GM10266 (cell line): ENCODE data around the gene RSPH10B.
"Not testable (repeated sequence)": the region's sequence is repeated elsewhere in the genome, so short reads cannot be mapped to it uniquely, and the experiment has no call there.

Experiments
- DNase-seq: peaks from one replicate; pipeline ENCODE4 v3.0.0; 2012; ENCODE audit errors: extremely low spot score
- TF ChIP-seq, protein P1 (sequence below): IDR thresholded peaks from 2 replicates; pipeline ENCODE4 v1.5.1; 2012; ENCODE audit warnings: mild to moderate bottlenecking, low read depth; ENCODE audit not compliant: control insufficient read depth, insufficient read depth; ENCODE audit errors: missing control alignments

RSPH10B gene

DNA sequence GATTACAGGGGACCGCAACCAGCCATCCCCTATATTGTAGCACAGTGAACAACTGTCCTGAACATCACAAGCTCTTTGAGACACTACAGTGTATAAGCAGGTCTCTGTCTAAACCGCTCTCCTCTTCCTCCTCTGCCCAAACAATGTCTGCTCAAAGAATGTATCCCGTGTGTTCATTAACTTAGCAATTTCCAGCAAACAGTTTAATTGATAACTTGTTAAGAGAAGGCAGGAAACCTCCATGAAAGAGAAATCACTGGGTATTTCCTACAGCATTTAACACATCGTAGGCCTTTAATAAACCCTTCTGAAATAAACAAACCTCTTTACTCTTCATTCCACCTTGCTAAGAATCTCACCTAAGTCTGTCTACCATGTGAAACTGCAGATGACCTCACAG, 36.9 kb upstream of the RSPH10B start:
- TF ChIP-seq, protein P1, sequence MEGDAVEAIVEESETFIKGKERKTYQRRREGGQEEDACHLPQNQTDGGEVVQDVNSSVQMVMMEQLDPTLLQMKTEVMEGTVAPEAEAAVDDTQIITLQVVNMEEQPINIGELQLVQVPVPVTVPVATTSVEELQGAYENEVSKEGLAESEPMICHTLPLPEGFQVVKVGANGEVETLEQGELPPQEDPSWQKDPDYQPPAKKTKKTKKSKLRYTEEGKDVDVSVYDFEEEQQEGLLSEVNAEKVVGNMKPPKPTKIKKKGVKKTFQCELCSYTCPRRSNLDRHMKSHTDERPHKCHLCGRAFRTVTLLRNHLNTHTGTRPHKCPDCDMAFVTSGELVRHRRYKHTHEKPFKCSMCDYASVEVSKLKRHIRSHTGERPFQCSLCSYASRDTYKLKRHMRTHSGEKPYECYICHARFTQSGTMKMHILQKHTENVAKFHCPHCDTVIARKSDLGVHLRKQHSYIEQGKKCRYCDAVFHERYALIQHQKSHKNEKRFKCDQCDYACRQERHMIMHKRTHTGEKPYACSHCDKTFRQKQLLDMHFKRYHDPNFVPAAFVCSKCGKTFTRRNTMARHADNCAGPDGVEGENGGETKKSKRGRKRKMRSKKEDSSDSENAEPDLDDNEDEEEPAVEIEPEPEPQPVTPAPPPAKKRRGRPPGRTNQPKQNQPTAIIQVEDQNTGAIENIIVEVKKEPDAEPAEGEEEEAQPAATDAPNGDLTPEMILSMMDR = no peak
- no peak for DNase-seq

- DNase-seq = peak; percentile 31
- TF ChIP-seq, protein P1 = peak; percentile 56
Measured at GRCh38 chr7:5997210-5997808, 26.8 kb upstream of the RSPH10B start.

DNA sequence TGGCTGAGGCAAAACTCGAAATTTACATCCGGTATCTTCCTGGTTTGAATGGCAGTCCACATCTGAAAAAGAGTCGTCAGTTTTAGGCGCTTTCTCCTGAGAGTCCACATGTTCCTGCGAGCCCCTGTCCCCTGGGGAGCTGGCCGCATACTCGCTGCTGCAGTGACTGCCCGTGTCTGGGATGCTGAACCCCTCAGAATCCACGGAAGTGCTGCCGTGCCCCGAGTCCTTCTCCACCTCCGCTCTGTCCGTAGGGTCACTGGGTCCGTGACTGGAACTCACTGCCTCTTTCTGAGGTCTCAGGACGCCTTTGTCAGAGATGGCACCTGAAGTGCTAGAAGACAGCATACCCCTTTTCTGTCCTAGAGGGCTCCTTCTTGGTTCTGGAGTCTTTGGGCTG, 16.6 kb upstream of the RSPH10B start:
- DNase-seq = not testable (repeated sequence)

GRCh38 chr7:5979680-5980314, 9.3 kb upstream of the RSPH10B start:
- not testable (repeated sequence) for DNase-seq

DNA sequence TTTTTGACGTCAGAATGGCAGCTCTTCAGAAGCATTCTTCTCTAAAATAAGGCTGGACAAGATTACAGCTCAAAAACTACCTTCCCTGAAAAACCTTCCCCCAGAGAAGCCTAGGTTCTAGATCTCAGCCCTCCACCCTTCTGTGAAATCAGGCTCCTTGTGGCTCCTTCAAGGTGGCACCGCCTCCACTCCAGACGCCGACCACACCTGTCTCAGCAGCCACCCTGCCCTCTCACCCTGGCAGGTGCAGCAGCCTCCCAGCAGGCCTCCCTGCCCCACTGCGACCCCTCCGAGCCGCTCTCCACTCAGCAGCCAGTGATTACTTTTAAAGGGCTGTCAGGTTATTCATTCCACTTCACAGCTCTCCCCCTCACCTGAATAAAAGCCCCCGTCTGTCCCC, 3.1 kb upstream of the RSPH10B start:
- DNase-seq = not testable (repeated sequence)

GRCh38 chr7:5963810-5964209, 6.7 kb downstream of the RSPH10B start:
- DNase-seq = not testable (repeated sequence)

GRCh38 chr7:5963205-5963604, 7.3 kb downstream of the RSPH10B start:
- not testable (repeated sequence) for DNase-seq

DNA sequence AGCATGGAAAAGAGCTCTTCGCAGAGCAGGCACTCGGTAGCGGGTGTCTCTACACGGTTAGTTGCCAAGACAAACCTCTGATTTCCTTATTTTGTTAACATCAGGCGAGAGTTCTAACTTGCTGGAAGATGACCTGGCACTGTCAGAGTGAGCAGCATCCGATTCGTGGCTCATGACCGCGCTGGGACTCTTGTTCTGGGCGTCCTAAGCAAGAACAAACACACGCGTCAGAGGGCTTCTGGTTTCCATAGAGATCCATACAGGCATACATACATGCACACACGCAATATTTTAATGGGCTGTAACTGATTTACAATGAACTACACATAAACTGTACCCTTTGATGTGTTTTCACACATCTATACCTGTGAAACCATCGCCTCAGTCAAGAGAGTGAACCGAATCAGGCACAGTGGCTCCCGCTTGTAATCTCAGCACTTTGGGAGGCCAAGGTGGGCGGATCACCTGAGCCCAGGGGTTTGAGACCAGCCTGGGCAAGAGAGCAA, 35.5 kb downstream of the RSPH10B start:
- DNase-seq = not testable (repeated sequence)

GRCh38 chr7:5931905-5932644, 38.4 kb downstream of the RSPH10B start:
- not testable (repeated sequence) for DNase-seq

GRCh38 chr7:5931250-5931649, 39.2 kb downstream of the RSPH10B start:
- not testable (repeated sequence) for DNase-seq

DNA sequence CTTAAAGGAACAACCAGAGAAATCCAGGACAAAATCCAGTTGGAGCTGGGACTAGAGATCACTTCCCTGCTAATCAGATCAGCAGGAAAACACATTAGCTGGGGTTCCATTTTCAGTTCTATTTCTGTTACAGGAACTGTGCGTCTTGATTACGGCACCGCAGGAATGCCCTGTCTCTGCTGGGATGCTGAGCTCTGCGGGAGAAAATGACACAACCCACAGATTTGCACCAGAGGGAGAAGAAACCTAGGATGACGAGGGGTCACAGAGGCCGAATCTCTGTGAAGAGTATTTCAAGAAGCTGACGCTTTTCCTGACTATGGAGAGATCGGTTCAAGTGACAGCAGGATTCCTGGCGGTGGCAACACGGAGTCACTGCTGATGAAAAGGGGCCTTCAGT, 40.2 kb downstream of the RSPH10B start:
- not testable (repeated sequence) for DNase-seq

GRCh38 chr7:5926263-5926870, 44.1 kb downstream of the RSPH10B start:
- not testable (repeated sequence) for DNase-seq

- DNase-seq = not testable (repeated sequence)
Measured at GRCh38 chr7:5924630-5925029, 45.9 kb downstream of the RSPH10B start.

GRCh38 chr7:5924180-5924579, 46.3 kb downstream of the RSPH10B start:
- not testable (repeated sequence) for DNase-seq

DNA sequence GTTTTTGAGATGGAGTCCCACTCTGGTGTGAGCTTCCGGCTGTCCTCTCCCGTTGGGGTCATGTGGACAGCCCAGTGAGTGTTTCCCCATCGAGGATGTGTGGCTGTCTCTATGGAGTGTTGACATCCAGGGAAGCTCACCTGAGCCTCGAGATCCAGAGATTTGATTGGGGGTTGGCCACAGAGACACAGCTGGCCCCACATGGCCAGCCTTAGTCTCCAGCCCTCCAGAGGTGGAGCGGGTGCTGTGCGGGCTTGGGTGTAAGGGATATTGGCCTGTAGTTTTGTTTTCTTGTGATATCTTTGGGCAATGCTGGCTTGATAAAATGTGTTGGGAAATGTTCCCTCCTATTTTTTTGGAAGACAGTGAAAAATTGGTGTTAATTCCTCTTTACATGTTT, 54.0 kb downstream of the RSPH10B start:
- not testable (repeated sequence) for DNase-seq

- not testable (repeated sequence) for DNase-seq
Measured at GRCh38 chr7:5908835-5909234, 61.7 kb downstream of the RSPH10B start.

GRCh38 chr7:5904726-5905125, 65.8 kb downstream of the RSPH10B start:
- DNase-seq = not testable (repeated sequence)

GRCh38 chr7:5903002-5903401, 67.5 kb downstream of the RSPH10B start:
- not testable (repeated sequence) for DNase-seq
